ENCODE data around the gene SLC5A2.

SLC5A2 gene

GRCh38 chr16:31459687-31460581 is 23.0 kb upstream of the SLC5A2 start:
- Histone ChIP-seq H3K79me2 (ENCODE audit: insufficient read depth, low read length) (peaks cover 43% of the 10 kb centered on the region), H3K4me2 (ENCODE audit: insufficient read depth, low read length) (peak overlapping the region; percentile 95), H3K4me1 (ENCODE audit: insufficient read depth, low read length) (peaks cover 48% of the 10 kb centered on the region), H3K9ac (ENCODE audit: low read depth, low read length) (peak overlapping the region; percentile 80), H3K36me3 (ENCODE audit: insufficient read depth, low read length) (peaks cover 42% of the 10 kb centered on the region), H3K27ac (ENCODE audit: low read length) (peak overlapping the region; percentile 97), H3K4me3 (ENCODE audit: low read depth in 1 of 2, low read length in 2 of 2) (peak overlapping the region; percentile 62 to 74), H3K9me3 (ENCODE audit: insufficient read depth, low read length, severe bottlenecking) (no peaks in the 10 kb centered on the region), H3K27me3 (ENCODE audit: insufficient read depth, low read length, poor library complexity) (no peaks in the 10 kb centered on the region), H2AFZ (ENCODE audit: low read depth, low read length) (peak overlapping the region; percentile 91), H4K20me1 (ENCODE audit: insufficient read depth, low read length) (peaks cover 33% of the 10 kb centered on the region)
- DNase-seq = peak; percentile 100
- ATAC-seq (ENCODE audit: insufficient read depth, low read depth) = peak; percentile 74
- no peak for TF ChIP-seq CTCF (IDR thresholded peaks at IDR 0.05; ENCODE audit: borderline replicate concordance, extremely low read depth, low read length, poor library complexity, severe bottlenecking)
- TF ChIP-seq EZH2 (IDR thresholded peaks at IDR 0.05; ENCODE audit: borderline replicate concordance, low read depth, low read length, severe bottlenecking) = no peak

GRCh38 chr16:31460582-31461002 is 22.3 kb upstream of the SLC5A2 start:
- peak overlapping the region; percentile 94 for H3K27ac ChIP-seq (ENCODE audit: low read length)

GRCh38 chr16:31461201-31461920 is 21.6 kb upstream of the SLC5A2 start:
- peaks cover 21% of the 10 kb centered on the region for H4K20me1 ChIP-seq (ENCODE audit: insufficient read depth, low read length)
- H3K9ac ChIP-seq (ENCODE audit: low read depth, low read length) = no peak overlapping the region
- H3K9me3 ChIP-seq (ENCODE audit: insufficient read depth, low read length, severe bottlenecking) = no peaks in the 10 kb centered on the region
- H2AFZ ChIP-seq (ENCODE audit: low read depth, low read length) = no peak overlapping the region
- TF ChIP-seq EZH2 (IDR thresholded peaks at IDR 0.05; ENCODE audit: borderline replicate concordance, low read depth, low read length, severe bottlenecking) (no peak), CTCF (IDR thresholded peaks at IDR 0.05; ENCODE audit: borderline replicate concordance, extremely low read depth, low read length, poor library complexity, severe bottlenecking) (no peak)
- H3K4me1 ChIP-seq (ENCODE audit: insufficient read depth, low read length) = peaks cover 39% of the 10 kb centered on the region
- ATAC-seq (ENCODE audit: insufficient read depth, low read depth) (no peak), DNase-seq (no peak)
- H3K79me2 ChIP-seq (ENCODE audit: insufficient read depth, low read length) = peaks cover 31% of the 10 kb centered on the region
- H3K27me3 ChIP-seq (ENCODE audit: insufficient read depth, low read length, poor library complexity) = no peaks in the 10 kb centered on the region
- peak overlapping the region; percentile 86; the same call in 1 of the 2 replicates for H3K4me2 ChIP-seq (ENCODE audit: insufficient read depth, low read length)
- H3K4me3 ChIP-seq (ENCODE audit: low read depth in 1 of 2, low read length in 2 of 2) = no peak overlapping the region
- peak overlapping the region; percentile 13 for H3K27ac ChIP-seq (ENCODE audit: low read length)
- peaks cover 41% of the 10 kb centered on the region for H3K36me3 ChIP-seq (ENCODE audit: insufficient read depth, low read length)

More at GRCh38 chr16:31460582-31461002, 22.3 kb upstream of the SLC5A2 start:
- TF ChIP-seq CTCF (IDR thresholded peaks at IDR 0.05; ENCODE audit: borderline replicate concordance, extremely low read depth, low read length, poor library complexity, severe bottlenecking) (peak; percentile 74), EZH2 (IDR thresholded peaks at IDR 0.05; ENCODE audit: borderline replicate concordance, low read depth, low read length, severe bottlenecking) (no peak)
- Histone ChIP-seq H3K4me1 (ENCODE audit: insufficient read depth, low read length) (peaks cover 42% of the 10 kb centered on the region), H3K4me3 (ENCODE audit: low read depth in 1 of 2, low read length in 2 of 2) (peak overlapping the region; percentile 62 to 67; a peak in 3 of 4 replicates), H3K27me3 (ENCODE audit: insufficient read depth, low read length, poor library complexity) (no peaks in the 10 kb centered on the region), H2AFZ (ENCODE audit: low read depth, low read length) (peak overlapping the region; percentile 91), H4K20me1 (ENCODE audit: insufficient read depth, low read length) (peaks cover 26% of the 10 kb centered on the region), H3K36me3 (ENCODE audit: insufficient read depth, low read length) (peaks cover 40% of the 10 kb centered on the region), H3K79me2 (ENCODE audit: insufficient read depth, low read length) (peaks cover 36% of the 10 kb centered on the region), H3K9ac (ENCODE audit: low read depth, low read length) (peak overlapping the region; percentile 79), H3K9me3 (ENCODE audit: insufficient read depth, low read length, severe bottlenecking) (no peaks in the 10 kb centered on the region), H3K4me2 (ENCODE audit: insufficient read depth, low read length) (peak overlapping the region; percentile 86)
- DNase-seq (peak; percentile 44), ATAC-seq (ENCODE audit: insufficient read depth, low read depth) (no peak)

Data from DND-41 (cell line).